NCI-H526 treated with DMSO at 0.1 percent for 48 hours (cell line): Measurements from ENCODE around the gene CHAMP1.
A peak's percentile ranks its signal among the peaks of the same experiment; 100 is the strongest.

ENCODE experiments used
- DNase-seq: peaks from one replicate; lab custom pipeline; 2025; lab: John Stamatoyannopoulos, UW

Gene CHAMP1

GRCh38 chr13:114299604-114300305, 14.5 kb upstream of the CHAMP1 start:
- no peak for DNase-seq

GRCh38 chr13:114303700-114304327, 10.5 kb upstream of the CHAMP1 start:
- no peak for DNase-seq

GRCh38 chr13:114304346-114305034, 9.8 kb upstream of the CHAMP1 start:
- no peak for DNase-seq

GRCh38 chr13:114309086-114309485, 5.2 kb upstream of the CHAMP1 start:
- DNase-seq = no peak

- no peak for DNase-seq
Measured at GRCh38 chr13:114309806-114310410, 4.4 kb upstream of the CHAMP1 start.

- DNase-seq = no peak
Measured at GRCh38 chr13:114310956-114311355, 3.3 kb upstream of the CHAMP1 start.

- peak; percentile 56 for DNase-seq
Measured at GRCh38 chr13:114311387-114311786, 2.9 kb upstream of the CHAMP1 start.

GRCh38 chr13:114311908-114312307, 2.4 kb upstream of the CHAMP1 start:
- peak; percentile 88 for DNase-seq

- no peak for DNase-seq
Measured at GRCh38 chr13:114313061-114313860, 1.0 kb upstream of the CHAMP1 start.

- no peak for DNase-seq
Measured at GRCh38 chr13:114315074-114315785, 927 bp downstream of the CHAMP1 start.

GRCh38 chr13:114318624-114319023, 4.3 kb downstream of the CHAMP1 start:
- DNase-seq = no peak

GRCh38 chr13:114319441-114319913, 5.2 kb downstream of the CHAMP1 start:
- no peak for DNase-seq

GRCh38 chr13:114320065-114320464, 5.8 kb downstream of the CHAMP1 start:
- DNase-seq = no peak

- no peak for DNase-seq
Measured at GRCh38 chr13:114321256-114321655, 7.0 kb downstream of the CHAMP1 start.

GRCh38 chr13:114323349-114323748, 9.0 kb downstream of the CHAMP1 start:
- DNase-seq = no peak

- DNase-seq = no peak
Measured at GRCh38 chr13:114324334-114324733, 10.0 kb downstream of the CHAMP1 start.

- DNase-seq = no peak
Measured at GRCh38 chr13:114325729-114326128, 11.4 kb downstream of the CHAMP1 start.

- DNase-seq = no peak
Measured at GRCh38 chr13:114328034-114328433, 13.7 kb downstream of the CHAMP1 start.

- no peak for DNase-seq
Measured at GRCh38 chr13:114328595-114328994, 14.3 kb downstream of the CHAMP1 start.

- DNase-seq = no peak
Measured at GRCh38 chr13:114330086-114330485, 15.8 kb downstream of the CHAMP1 start.

GRCh38 chr13:114333881-114334280, 19.6 kb downstream of the CHAMP1 start:
- peak; percentile 50 for DNase-seq
